ENCODE measurements around the gene RASAL3.

Gene RASAL3

GRCh38 chr19:15432629-15433518 lies 31.5 kb downstream of the RASAL3 start:
- DNase-seq = peak; percentile 72

- DNase-seq = no peak
Observed at GRCh38 chr19:15432018-15432494, 32.3 kb downstream of the RASAL3 start.

GRCh38 chr19:15431396-15432017 lies 32.8 kb downstream of the RASAL3 start:
- no peak for DNase-seq

- DNase-seq = no peak
Observed at GRCh38 chr19:15430526-15431120, 33.7 kb downstream of the RASAL3 start.

GRCh38 chr19:15429825-15430467 lies 34.4 kb downstream of the RASAL3 start:
- no peak for DNase-seq

- DNase-seq = no peak
Observed at GRCh38 chr19:15428956-15429824, 35.2 kb downstream of the RASAL3 start.

GRCh38 chr19:15427991-15428471 lies 36.3 kb downstream of the RASAL3 start:
- no peak for DNase-seq

GRCh38 chr19:15427350-15427700 lies 37.0 kb downstream of the RASAL3 start:
- no peak for DNase-seq

GRCh38 chr19:15426485-15427349 lies 37.6 kb downstream of the RASAL3 start:
- DNase-seq = no peak

- no peak for DNase-seq
Observed at GRCh38 chr19:15425321-15425950, 38.9 kb downstream of the RASAL3 start.

GRCh38 chr19:15424692-15425272 lies 39.6 kb downstream of the RASAL3 start:
- no peak for DNase-seq

GRCh38 chr19:15424121-15424520 lies 40.2 kb downstream of the RASAL3 start:
- no peak for DNase-seq

GRCh38 chr19:15423130-15423529 lies 41.2 kb downstream of the RASAL3 start:
- DNase-seq = no peak

- DNase-seq = no peak
Observed at GRCh38 chr19:15422296-15423075, 41.9 kb downstream of the RASAL3 start.

GRCh38 chr19:15421721-15422260 lies 42.6 kb downstream of the RASAL3 start:
- DNase-seq = no peak

GRCh38 chr19:15421136-15421695 lies 43.1 kb downstream of the RASAL3 start:
- DNase-seq = no peak

- DNase-seq = no peak
Observed at GRCh38 chr19:15419413-15420025, 44.8 kb downstream of the RASAL3 start.

Data from kidney glomerular epithelial cell (primary cell).